Parathyroid adenoma (tissue), 2 donors: Measurements from ENCODE around the gene ADA.

Experiments used
- H2AFZ ChIP-seq: fragments of 300-600 bp; sonication (generic); one replicate; pipeline ENCODE4 v1.7.0; 2017; ENCODE audit warnings: antibody characterized with exemption, mild to moderate bottlenecking
- H3K27ac ChIP-seq: fragments of 300-600 bp; sonication (generic); one replicate; pipeline ENCODE4 v1.7.0; 2017
- H3K27me3 ChIP-seq: fragments of 300-600 bp; sonication (generic); one replicate; pipeline ENCODE4 v1.7.0; 2017; ENCODE audit warnings: low read length; ENCODE audit not compliant: control insufficient read depth, insufficient read depth
- H3K36me3 ChIP-seq: fragments of 300-600 bp; sonication (generic); one replicate; pipeline ENCODE4 v1.7.0; 2017; ENCODE audit warnings: low read length; ENCODE audit not compliant: control insufficient read depth, insufficient read depth
- H3K4me1 ChIP-seq: fragments of 300-600 bp; sonication (generic); one replicate; pipeline ENCODE4 v1.7.0; 2017; ENCODE audit warnings: control low read depth
- H3K4me2 ChIP-seq: fragments of 300-600 bp; sonication (generic); one replicate; pipeline ENCODE4 v1.7.0; 2017; ENCODE audit warnings: low read length
- H3K4me3 ChIP-seq: fragments of 300-600 bp; sonication (generic); one replicate; pipeline ENCODE4 v1.7.0; 2017; ENCODE audit warnings: low read depth, low read length
- H3K79me2 ChIP-seq: fragments of 300-600 bp; sonication (generic); one replicate; pipeline ENCODE4 v1.7.0; 2017; ENCODE audit warnings: control low read depth
- H3K9ac ChIP-seq: fragments of 300-600 bp; sonication (generic); one replicate; pipeline ENCODE4 v1.7.0; 2017; ENCODE audit warnings: mild to moderate bottlenecking
- H3K9me3 ChIP-seq: fragments of 300-600 bp; sonication (generic); one replicate; pipeline ENCODE4 v1.7.0; 2017; ENCODE audit warnings: low read length; ENCODE audit not compliant: control insufficient read depth
- CTCF ChIP-seq: fragments of 300-600 bp; sonication (generic); IDR thresholded peaks from one replicate; pipeline ENCODE4 v1.7.0; 2017; ENCODE audit warnings: antibody characterized with exemption, mild to moderate bottlenecking
- donor health status: primary hyperparathyroidism.

The ADA gene

GRCh38 chr20:44615169-44615791 is 36.2 kb downstream of the ADA start:
- Histone ChIP-seq H3K9ac (no peak overlapping the region), H3K36me3 (no peaks in the 10 kb centered on the region)

GRCh38 chr20:44614525-44614924 is 37.0 kb downstream of the ADA start:
- Histone ChIP-seq H2AFZ (no peak overlapping the region), H3K27ac (no peak overlapping the region), H3K36me3 (no peaks in the 10 kb centered on the region), H3K79me2 (peaks cover 16% of the 10 kb centered on the region), H3K4me2 (no peak overlapping the region), H3K4me1 (peaks cover 4% of the 10 kb centered on the region), H3K9me3 (no peaks in the 10 kb centered on the region), H3K9ac (no peak overlapping the region), H3K4me3 (no peak overlapping the region), H3K27me3 (no peaks in the 10 kb centered on the region)
- TF ChIP-seq CTCF = no peak

More at GRCh38 chr20:44615169-44615791, 36.2 kb downstream of the ADA start:
- Histone ChIP-seq H2AFZ (no peak overlapping the region), H3K79me2 (peaks cover 16% of the 10 kb centered on the region), H3K4me2 (no peak overlapping the region), H3K27me3 (no peaks in the 10 kb centered on the region), H3K4me3 (no peak overlapping the region), H3K27ac (no peak overlapping the region), H3K4me1 (no peaks in the 10 kb centered on the region), H3K9me3 (no peaks in the 10 kb centered on the region)
- no peak for TF ChIP-seq CTCF

DNA sequence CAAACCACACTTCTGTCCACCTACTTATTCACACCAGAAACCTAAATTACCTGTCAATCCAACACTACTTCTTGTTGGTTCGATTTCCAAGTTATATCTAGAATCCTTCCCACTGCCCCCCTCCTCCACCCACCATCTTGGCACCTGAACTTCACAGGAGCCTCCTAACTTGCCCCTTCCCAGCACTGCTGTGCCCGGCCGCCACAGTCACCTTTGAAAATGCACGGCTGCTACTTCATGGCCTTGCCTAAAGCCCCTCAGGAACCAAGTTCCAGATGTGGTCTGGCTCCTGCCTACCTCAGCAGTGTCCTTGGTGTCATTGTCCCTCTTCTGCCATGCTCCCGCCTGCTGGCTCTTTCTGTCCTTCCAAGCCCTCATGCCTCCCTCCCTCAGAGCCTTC is 37.9 kb downstream of the ADA start:
- Histone ChIP-seq H3K9me3 (no peaks in the 10 kb centered on the region), H3K9ac (no peak overlapping the region), H3K79me2 (peaks cover 16% of the 10 kb centered on the region), H2AFZ (no peak overlapping the region), H3K4me2 (no peak overlapping the region), H3K36me3 (no peaks in the 10 kb centered on the region), H3K27me3 (no peaks in the 10 kb centered on the region), H3K4me1 (peaks cover 8% of the 10 kb centered on the region), H3K27ac (no peak overlapping the region), H3K4me3 (no peak overlapping the region)
- no peak for TF ChIP-seq CTCF

- peaks cover 8% of the 10 kb centered on the region for H3K4me1 ChIP-seq
Observed at GRCh38 chr20:44610313-44610962, 41.1 kb downstream of the ADA start.

More at GRCh38 chr20:44610313-44610962, 41.1 kb downstream of the ADA start:
- peak overlapping the region; percentile 90 for H3K27ac ChIP-seq
- no peak overlapping the region for H3K4me3 ChIP-seq
- peaks cover 16% of the 10 kb centered on the region for H3K79me2 ChIP-seq
- TF ChIP-seq CTCF = no peak
- H3K27me3 ChIP-seq = no peaks in the 10 kb centered on the region
- no peak overlapping the region for H3K4me2 ChIP-seq
- no peak overlapping the region for H3K9ac ChIP-seq
- H2AFZ ChIP-seq = peak overlapping the region; percentile 68
- no peaks in the 10 kb centered on the region for H3K9me3 ChIP-seq
- H3K36me3 ChIP-seq = no peaks in the 10 kb centered on the region
